Fibroblast of lung (primary cell): ENCODE results near the gene AZU1.

Experiments used
- CTCF ChIP-seq, 2 donors: IDR thresholded peaks in 1 of 2; conservative IDR thresholded peaks in 1 of 2; 1 replicate in 1 of 2; 2 replicates in 1 of 2; pipeline ENCODE4 v1.5.1; 2011 to 2012; ENCODE audit warnings: low read length in 2 of 2, control low read depth in 1 of 2, inconsistent platforms in 1 of 2, low read depth in 1 of 2, mild to moderate bottlenecking in 1 of 2
- EZH2 ChIP-seq: IDR thresholded peaks from 2 replicates; pipeline ENCODE4 v1.5.1; 2012; ENCODE audit warnings: low read length, control low read depth, mild to moderate bottlenecking; ENCODE audit errors: missing control alignments

GRCh38 chr19:867301-867793 is 39.7 kb downstream of the AZU1 start:
- TF ChIP-seq CTCF (conservative IDR thresholded peaks at IDR 0.05 in 1 of 2, IDR thresholded peaks at IDR 0.05 in 1 of 2; ENCODE audit: low read depth in 1 of 2, low read length in 2 of 2) (no peak), EZH2 (no peak)
